Measurements from ENCODE around the gene RNF151.

DNA sequence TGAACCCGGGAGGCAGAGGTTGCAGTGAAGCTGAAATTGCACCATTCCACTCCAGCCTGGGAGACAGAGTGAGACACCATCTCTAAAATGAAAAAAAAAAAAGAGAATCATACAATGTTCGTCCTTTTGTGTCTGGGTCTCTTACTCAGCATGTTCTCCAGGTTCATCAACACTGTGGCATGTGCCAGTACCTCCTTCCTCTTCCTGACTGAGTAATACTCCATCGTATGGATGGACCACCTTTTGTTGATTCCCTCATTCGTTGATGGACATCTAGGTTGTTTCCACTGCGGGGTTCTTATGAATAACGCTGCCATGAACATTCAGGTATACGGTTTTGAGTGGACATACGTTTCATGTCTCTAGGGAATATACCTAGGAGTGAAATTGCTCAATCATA lies 44.3 kb upstream of the RNF151 start:
- TF ChIP-seq CTCF (conservative IDR thresholded peaks at IDR 0.05; ENCODE audit: low read length) (no peak), EZH2phosphoT487 (IDR thresholded peaks at IDR 0.05; ENCODE audit: borderline replicate concordance, low read depth, low read length) (no peak)

Data from OCI-LY7 (cell line).